ENCODE results near the gene TUBD1. TPM values are rescaled to one million over a fixed set of nuclear protein-coding genes. Genes with fewer than 3 reads are reported as not detected.
A peak's percentile ranks its signal among the peaks of the same experiment; 100 is the strongest.
"Not testable (repeated sequence)": the region's sequence is repeated elsewhere in the genome, so short reads cannot be mapped to it uniquely, and the experiment has no call there.

Gene TUBD1
- 16.8 TPM for polyA plus RNA-seq (2013, experiment 1 of 2)
- 16.3 TPM for polyA plus RNA-seq (2013, experiment 2 of 2)

GRCh38 chr17:59892924-59893675 lies at the start of gene TUBD1, which contains the start of gene RPS6KB1:
TSS of gene TUBD1 (minus strand) at chr17:59892943. CDS start at chr17:59891002, 1,941 bp downstream.
TSS of gene RPS6KB1 (plus strand) at chr17:59893121. CDS start at chr17:59893185, 64 bp downstream.
- Histone ChIP-seq H3K36me3 (ENCODE audit: control insufficient read depth, insufficient read depth, low read length) (peaks cover 26% of the 10 kb centered on the region), H3K4me1 (ENCODE audit: control insufficient read depth, insufficient read depth, low read length, poor library complexity, severe bottlenecking) (no peaks in the 10 kb centered on the region), H3K9me3 (ENCODE audit: control insufficient read depth, low read length) (no peaks in the 10 kb centered on the region), H3K27ac (ENCODE audit: low read depth, low read length, severe bottlenecking) (peak within 1 kb of the TSS; percentile 47), H3K4me3 (ENCODE audit: extremely low read depth, insufficient read depth, low read length, poor library complexity, severe bottlenecking) (peak within 1 kb of the TSS; percentile 90)
- 1% methylated on average over 44 to 55 of the region's 61 CpGs for WGBS, 2 experiments (ENCODE audit: insufficient coverage in 2 of 2)

GRCh38 chr17:59941131-59941530 lies 48.4 kb upstream of the TUBD1 start:
- WGBS, 2 experiments (ENCODE audit: insufficient coverage in 2 of 2), result no CpG with 5 or more reads among the region's 1 CpG
- Histone ChIP-seq H3K36me3 (ENCODE audit: control insufficient read depth, insufficient read depth, low read length) (peaks cover 67% of the 10 kb centered on the region), H3K4me3 (ENCODE audit: extremely low read depth, insufficient read depth, low read length, poor library complexity, severe bottlenecking) (no peak overlapping the region), H3K27ac (ENCODE audit: low read depth, low read length, severe bottlenecking) (no peak overlapping the region), H3K9me3 (ENCODE audit: control insufficient read depth, low read length) (no peaks in the 10 kb centered on the region), H3K4me1 (ENCODE audit: control insufficient read depth, insufficient read depth, low read length, poor library complexity, severe bottlenecking) (no peaks in the 10 kb centered on the region)

GRCh38 chr17:59940697-59941096 lies 48.0 kb upstream of the TUBD1 start:
- 100% methylated on average over 2 of the region's 3 CpGs for WGBS, 2 experiments (ENCODE audit: insufficient coverage in 2 of 2)
- H3K9me3 ChIP-seq (ENCODE audit: control insufficient read depth, low read length); H3K4me3 ChIP-seq (ENCODE audit: extremely low read depth, insufficient read depth, low read length, poor library complexity, severe bottlenecking); H3K27ac ChIP-seq (ENCODE audit: low read depth, low read length, severe bottlenecking); H3K4me1 ChIP-seq (ENCODE audit: control insufficient read depth, insufficient read depth, low read length, poor library complexity, severe bottlenecking): not testable (repeated sequence)
- H3K36me3 ChIP-seq (ENCODE audit: control insufficient read depth, insufficient read depth, low read length), result peaks cover 67% of the 10 kb centered on the region

GRCh38 chr17:59933317-59933716 lies 40.6 kb upstream of the TUBD1 start:
- not testable (repeated sequence) for H3K4me3 ChIP-seq (ENCODE audit: extremely low read depth, insufficient read depth, low read length, poor library complexity, severe bottlenecking); H3K27ac ChIP-seq (ENCODE audit: low read depth, low read length, severe bottlenecking); H3K4me1 ChIP-seq (ENCODE audit: control insufficient read depth, insufficient read depth, low read length, poor library complexity, severe bottlenecking); H3K9me3 ChIP-seq (ENCODE audit: control insufficient read depth, low read length)
- peaks cover 71% of the 10 kb centered on the region for H3K36me3 ChIP-seq (ENCODE audit: control insufficient read depth, insufficient read depth, low read length)
- WGBS, 2 experiments (ENCODE audit: insufficient coverage in 2 of 2), result no CpG with 5 or more reads among the region's 1 CpG

GRCh38 chr17:59930768-59931167 lies 38.0 kb upstream of the TUBD1 start:
- peaks cover 71% of the 10 kb centered on the region for H3K36me3 ChIP-seq (ENCODE audit: control insufficient read depth, insufficient read depth, low read length)
- 100% methylated on average over 1 to 2 of the region's 3 CpGs for WGBS, 2 experiments (ENCODE audit: insufficient coverage in 2 of 2)

GRCh38 chr17:59930121-59930520 lies 37.4 kb upstream of the TUBD1 start:
- peaks cover 67% of the 10 kb centered on the region for H3K36me3 ChIP-seq (ENCODE audit: control insufficient read depth, insufficient read depth, low read length)
- not testable (repeated sequence) for H3K27ac ChIP-seq (ENCODE audit: low read depth, low read length, severe bottlenecking)
- WGBS, 2 experiments (ENCODE audit: insufficient coverage in 2 of 2), result no CpG with 5 or more reads among the region's 2 CpGs

More at GRCh38 chr17:59930768-59931167, 38.0 kb upstream of the TUBD1 start:
- H3K4me3 ChIP-seq (ENCODE audit: extremely low read depth, insufficient read depth, low read length, poor library complexity, severe bottlenecking); H3K4me1 ChIP-seq (ENCODE audit: control insufficient read depth, insufficient read depth, low read length, poor library complexity, severe bottlenecking); H3K27ac ChIP-seq (ENCODE audit: low read depth, low read length, severe bottlenecking); H3K9me3 ChIP-seq (ENCODE audit: control insufficient read depth, low read length): not testable (repeated sequence)

GRCh38 chr17:59920637-59921036 lies 27.9 kb upstream of the TUBD1 start:
- not testable (repeated sequence) for H3K27ac ChIP-seq (ENCODE audit: low read depth, low read length, severe bottlenecking); H3K4me1 ChIP-seq (ENCODE audit: control insufficient read depth, insufficient read depth, low read length, poor library complexity, severe bottlenecking); H3K9me3 ChIP-seq (ENCODE audit: control insufficient read depth, low read length); H3K4me3 ChIP-seq (ENCODE audit: extremely low read depth, insufficient read depth, low read length, poor library complexity, severe bottlenecking)
- WGBS, 2 experiments (ENCODE audit: insufficient coverage in 2 of 2), result 100% methylated on average over 3 to 4 of the region's 5 CpGs
- H3K36me3 ChIP-seq (ENCODE audit: control insufficient read depth, insufficient read depth, low read length), result peaks cover 71% of the 10 kb centered on the region

More at GRCh38 chr17:59930121-59930520, 37.4 kb upstream of the TUBD1 start:
- H3K9me3 ChIP-seq (ENCODE audit: control insufficient read depth, low read length); H3K4me1 ChIP-seq (ENCODE audit: control insufficient read depth, insufficient read depth, low read length, poor library complexity, severe bottlenecking); H3K4me3 ChIP-seq (ENCODE audit: extremely low read depth, insufficient read depth, low read length, poor library complexity, severe bottlenecking): not testable (repeated sequence)

GRCh38 chr17:59916446-59916845 lies 23.7 kb upstream of the TUBD1 start:
- Histone ChIP-seq H3K4me3 (ENCODE audit: extremely low read depth, insufficient read depth, low read length, poor library complexity, severe bottlenecking) (no peak overlapping the region), H3K36me3 (ENCODE audit: control insufficient read depth, insufficient read depth, low read length) (peaks cover 84% of the 10 kb centered on the region), H3K27ac (ENCODE audit: low read depth, low read length, severe bottlenecking) (no peak overlapping the region)

GRCh38 chr17:59914274-59914854 lies 21.6 kb upstream of the TUBD1 start:
- H3K4me1 ChIP-seq (ENCODE audit: control insufficient read depth, insufficient read depth, low read length, poor library complexity, severe bottlenecking), result no peaks in the 10 kb centered on the region
- H3K36me3 ChIP-seq (ENCODE audit: control insufficient read depth, insufficient read depth, low read length), result peaks cover 70% of the 10 kb centered on the region
- no peaks in the 10 kb centered on the region for H3K9me3 ChIP-seq (ENCODE audit: control insufficient read depth, low read length)
- no peak overlapping the region for H3K27ac ChIP-seq (ENCODE audit: low read depth, low read length, severe bottlenecking)
- no CpG with 5 or more reads among the region's 1 CpG for WGBS, 2 experiments (ENCODE audit: insufficient coverage in 2 of 2)
- no peak overlapping the region for H3K4me3 ChIP-seq (ENCODE audit: extremely low read depth, insufficient read depth, low read length, poor library complexity, severe bottlenecking)

More at GRCh38 chr17:59916446-59916845, 23.7 kb upstream of the TUBD1 start:
- Histone ChIP-seq H3K9me3 (ENCODE audit: control insufficient read depth, low read length) (no peaks in the 10 kb centered on the region), H3K4me1 (ENCODE audit: control insufficient read depth, insufficient read depth, low read length, poor library complexity, severe bottlenecking) (no peaks in the 10 kb centered on the region)

GRCh38 chr17:59907467-59907866 lies 14.7 kb upstream of the TUBD1 start:
- H3K4me3 ChIP-seq (ENCODE audit: extremely low read depth, insufficient read depth, low read length, poor library complexity, severe bottlenecking), result no peak overlapping the region
- 95% methylated on average over 3 of the region's 3 CpGs; no CpG with 5 or more reads in 1 of the 2 experiments for WGBS, 2 experiments (ENCODE audit: insufficient coverage in 2 of 2)
- no peaks in the 10 kb centered on the region for H3K9me3 ChIP-seq (ENCODE audit: control insufficient read depth, low read length)
- no peak overlapping the region for H3K27ac ChIP-seq (ENCODE audit: low read depth, low read length, severe bottlenecking)
- peaks cover 30% of the 10 kb centered on the region for H3K36me3 ChIP-seq (ENCODE audit: control insufficient read depth, insufficient read depth, low read length)
- H3K4me1 ChIP-seq (ENCODE audit: control insufficient read depth, insufficient read depth, low read length, poor library complexity, severe bottlenecking), result no peaks in the 10 kb centered on the region

- no peaks in the 10 kb centered on the region for H3K9me3 ChIP-seq (ENCODE audit: control insufficient read depth, low read length)
- H3K36me3 ChIP-seq (ENCODE audit: control insufficient read depth, insufficient read depth, low read length), result peaks cover 22% of the 10 kb centered on the region
- no CpG with 5 or more reads among the region's 2 CpGs for WGBS, 2 experiments (ENCODE audit: insufficient coverage in 2 of 2)
- H3K4me1 ChIP-seq (ENCODE audit: control insufficient read depth, insufficient read depth, low read length, poor library complexity, severe bottlenecking), result no peaks in the 10 kb centered on the region
- H3K4me3 ChIP-seq (ENCODE audit: extremely low read depth, insufficient read depth, low read length, poor library complexity, severe bottlenecking), result no peak overlapping the region
- no peak overlapping the region for H3K27ac ChIP-seq (ENCODE audit: low read depth, low read length, severe bottlenecking)
These were observed 10.7 kb upstream of the TUBD1 start for GRCh38 chr17:59903455-59903854.
